ENCODE measurements around the gene CST11.

CST11 gene

GRCh38 chr20:23493172-23493772, 40.6 kb upstream of the CST11 start:
- Histone ChIP-seq H3F3A (ENCODE audit: low read depth) (no peaks in the 10 kb centered on the region), H2AFZ (ENCODE audit: low read length) (no peak overlapping the region), H3K27me3 (ENCODE audit: insufficient read depth, low read length, poor library complexity, severe bottlenecking) (no peaks in the 10 kb centered on the region), H3K79me2 (ENCODE audit: insufficient read depth, low read length) (no peaks in the 10 kb centered on the region), H3K36me3 (ENCODE audit: insufficient read depth, low read length) (no peaks in the 10 kb centered on the region), H3K4me3 (ENCODE audit: low read length, poor library complexity, severe bottlenecking) (no peak overlapping the region), H3K4me2 (ENCODE audit: low read depth, low read length, poor library complexity, severe bottlenecking) (no peak overlapping the region), H3K9me3 (ENCODE audit: insufficient read depth, low read depth, low read length) (no peaks in the 10 kb centered on the region), H3K9ac (ENCODE audit: low read depth, low read length, poor library complexity, severe bottlenecking) (no peak overlapping the region), H3K4me1 (ENCODE audit: insufficient read depth, low read length, poor library complexity, severe bottlenecking) (no peaks in the 10 kb centered on the region), H4K20me1 (ENCODE audit: insufficient read depth, low read length, poor library complexity, severe bottlenecking) (no peaks in the 10 kb centered on the region), H3K9me2 (replicated peaks; ENCODE audit: low read depth, low read length) (no peaks in the 10 kb centered on the region)
- TF ChIP-seq, protein P1, sequence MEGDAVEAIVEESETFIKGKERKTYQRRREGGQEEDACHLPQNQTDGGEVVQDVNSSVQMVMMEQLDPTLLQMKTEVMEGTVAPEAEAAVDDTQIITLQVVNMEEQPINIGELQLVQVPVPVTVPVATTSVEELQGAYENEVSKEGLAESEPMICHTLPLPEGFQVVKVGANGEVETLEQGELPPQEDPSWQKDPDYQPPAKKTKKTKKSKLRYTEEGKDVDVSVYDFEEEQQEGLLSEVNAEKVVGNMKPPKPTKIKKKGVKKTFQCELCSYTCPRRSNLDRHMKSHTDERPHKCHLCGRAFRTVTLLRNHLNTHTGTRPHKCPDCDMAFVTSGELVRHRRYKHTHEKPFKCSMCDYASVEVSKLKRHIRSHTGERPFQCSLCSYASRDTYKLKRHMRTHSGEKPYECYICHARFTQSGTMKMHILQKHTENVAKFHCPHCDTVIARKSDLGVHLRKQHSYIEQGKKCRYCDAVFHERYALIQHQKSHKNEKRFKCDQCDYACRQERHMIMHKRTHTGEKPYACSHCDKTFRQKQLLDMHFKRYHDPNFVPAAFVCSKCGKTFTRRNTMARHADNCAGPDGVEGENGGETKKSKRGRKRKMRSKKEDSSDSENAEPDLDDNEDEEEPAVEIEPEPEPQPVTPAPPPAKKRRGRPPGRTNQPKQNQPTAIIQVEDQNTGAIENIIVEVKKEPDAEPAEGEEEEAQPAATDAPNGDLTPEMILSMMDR (conservative IDR thresholded peaks at IDR 0.05; ENCODE audit: low read length) = no peak
- TF ChIP-seq EZH2phosphoT487 (IDR thresholded peaks at IDR 0.05; ENCODE audit: borderline replicate concordance) = no peak

GRCh38 chr20:23492292-23492691, 39.6 kb upstream of the CST11 start:
- H3K9me3 ChIP-seq (ENCODE audit: insufficient read depth, low read depth, low read length) = no peaks in the 10 kb centered on the region
- TF ChIP-seq, protein P1 (conservative IDR thresholded peaks at IDR 0.05; ENCODE audit: low read length) = no peak
- TF ChIP-seq EZH2phosphoT487 (IDR thresholded peaks at IDR 0.05; ENCODE audit: borderline replicate concordance) = no peak
- no peaks in the 10 kb centered on the region for H3K79me2 ChIP-seq (ENCODE audit: insufficient read depth, low read length)
- no peak overlapping the region for H3K4me3 ChIP-seq (ENCODE audit: low read length, poor library complexity, severe bottlenecking)
- no peaks in the 10 kb centered on the region for H3K4me1 ChIP-seq (ENCODE audit: insufficient read depth, low read length, poor library complexity, severe bottlenecking)
- no peak overlapping the region for H2AFZ ChIP-seq (ENCODE audit: low read length)
- H3K9ac ChIP-seq (ENCODE audit: low read depth, low read length, poor library complexity, severe bottlenecking) = no peak overlapping the region
- H3K4me2 ChIP-seq (ENCODE audit: low read depth, low read length, poor library complexity, severe bottlenecking) = no peak overlapping the region
- H3K9me2 ChIP-seq (replicated peaks; ENCODE audit: low read depth, low read length) = no peaks in the 10 kb centered on the region
- no peaks in the 10 kb centered on the region for H3K27me3 ChIP-seq (ENCODE audit: insufficient read depth, low read length, poor library complexity, severe bottlenecking)
- no peaks in the 10 kb centered on the region for H3F3A ChIP-seq (ENCODE audit: low read depth)
- no peaks in the 10 kb centered on the region for H3K36me3 ChIP-seq (ENCODE audit: insufficient read depth, low read length)
- H4K20me1 ChIP-seq (ENCODE audit: insufficient read depth, low read length, poor library complexity, severe bottlenecking) = no peaks in the 10 kb centered on the region

DNA sequence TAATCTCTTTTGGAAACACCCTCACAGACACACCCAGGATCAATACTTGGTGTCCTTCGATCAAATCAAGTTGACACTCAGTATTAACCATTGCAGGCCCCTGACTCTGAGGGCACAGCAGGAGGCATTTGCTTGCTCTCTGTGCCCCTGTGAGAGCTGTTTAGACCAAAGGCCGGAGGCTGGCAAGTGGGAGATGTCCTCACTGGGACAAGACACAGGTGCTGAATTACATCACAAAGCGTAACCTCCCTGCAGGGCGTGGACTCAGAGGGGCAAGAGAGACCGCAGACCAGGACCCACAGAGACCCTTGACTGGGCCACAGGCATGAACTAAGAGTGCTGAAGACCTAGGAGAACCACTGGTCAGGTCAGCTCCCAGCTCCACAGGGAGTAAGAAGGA, 38.1 kb upstream of the CST11 start, which contains the start of gene CST8:
Gene CST8, plus strand, starts transcription at position 301 of the 400 bp plus-strand sequence. CDS start 551 bp downstream, outside the sequence.
- no peaks in the 10 kb centered on the region for H3K9me2 ChIP-seq (replicated peaks; ENCODE audit: low read depth, low read length)
- H2AFZ ChIP-seq (ENCODE audit: low read length) = no peak within 1 kb of the TSS
- no peaks in the 10 kb centered on the region for H3K79me2 ChIP-seq (ENCODE audit: insufficient read depth, low read length)
- H3K4me3 ChIP-seq (ENCODE audit: low read length, poor library complexity, severe bottlenecking) = no peak within 1 kb of the TSS
- H3F3A ChIP-seq (ENCODE audit: low read depth) = no peaks in the 10 kb centered on the region
- H3K4me2 ChIP-seq (ENCODE audit: low read depth, low read length, poor library complexity, severe bottlenecking) = no peak within 1 kb of the TSS
- H3K9me3 ChIP-seq (ENCODE audit: insufficient read depth, low read depth, low read length) = no peaks in the 10 kb centered on the region
- no peaks in the 10 kb centered on the region for H4K20me1 ChIP-seq (ENCODE audit: insufficient read depth, low read length, poor library complexity, severe bottlenecking)
- no peak within 1 kb of the TSS for H3K9ac ChIP-seq (ENCODE audit: low read depth, low read length, poor library complexity, severe bottlenecking)
- no peaks in the 10 kb centered on the region for H3K36me3 ChIP-seq (ENCODE audit: insufficient read depth, low read length)
- TF ChIP-seq, protein P1 (conservative IDR thresholded peaks at IDR 0.05; ENCODE audit: low read length) = no peak
- no peak for TF ChIP-seq EZH2phosphoT487 (IDR thresholded peaks at IDR 0.05; ENCODE audit: borderline replicate concordance)
- no peaks in the 10 kb centered on the region for H3K4me1 ChIP-seq (ENCODE audit: insufficient read depth, low read length, poor library complexity, severe bottlenecking)
- no peaks in the 10 kb centered on the region for H3K27me3 ChIP-seq (ENCODE audit: insufficient read depth, low read length, poor library complexity, severe bottlenecking)
